CD4-positive, alpha-beta T cell treated with Interferon alpha-2 for 1 hour (primary cell): Measurements from ENCODE around the gene WNT10A.
A peak's percentile ranks its signal among the peaks of the same experiment; 100 is the strongest.

Source experiments
- DNase-seq, 2 donors: peaks; one replicate each; pipeline ENCODE4 v3.0.0-alpha.2; 2020 to 2022

WNT10A gene

GRCh38 chr2:218878926-218879761 lies 1.5 kb upstream of the WNT10A start:
- DNase-seq: no peak

- DNase-seq: no peak
These were observed 913 bp upstream of the WNT10A start for GRCh38 chr2:218879776-218880101.

- no peak for DNase-seq
These were observed 375 bp downstream of the WNT10A start for GRCh38 chr2:218880859-218881594.

- DNase-seq: no peak
These were observed 1.2 kb downstream of the WNT10A start for GRCh38 chr2:218881744-218882460.

- no peak for DNase-seq
These were observed 1.8 kb downstream of the WNT10A start for GRCh38 chr2:218882461-218882816.

GRCh38 chr2:218882866-218883366 lies 2.3 kb downstream of the WNT10A start:
- DNase-seq: no peak

GRCh38 chr2:218883491-218884490 lies 3.1 kb downstream of the WNT10A start:
- peak in 1 of 2 donors; percentile 55 for DNase-seq

GRCh38 chr2:218884519-218884918 lies 3.9 kb downstream of the WNT10A start:
- DNase-seq: no peak

GRCh38 chr2:218885981-218886947 lies 5.6 kb downstream of the WNT10A start:
- no peak for DNase-seq

GRCh38 chr2:218887079-218887478 lies 6.4 kb downstream of the WNT10A start:
- no peak for DNase-seq

GRCh38 chr2:218888341-218888740 lies 7.7 kb downstream of the WNT10A start:
- no peak for DNase-seq

GRCh38 chr2:218889937-218890336 lies 9.3 kb downstream of the WNT10A start:
- no peak for DNase-seq

- no peak for DNase-seq
These were observed 9.7 kb downstream of the WNT10A start for GRCh38 chr2:218890369-218890768.

GRCh38 chr2:218891275-218892135 lies 10.9 kb downstream of the WNT10A start:
- DNase-seq: no peak

- DNase-seq: peak; percentile 87 to 88
These were observed 12.2 kb downstream of the WNT10A start for GRCh38 chr2:218892693-218893348.

- DNase-seq: no peak
These were observed 12.9 kb downstream of the WNT10A start for GRCh38 chr2:218893349-218894150.

- no peak for DNase-seq
These were observed 13.7 kb downstream of the WNT10A start for GRCh38 chr2:218894151-218894879.

GRCh38 chr2:218894880-218895157 lies 14.2 kb downstream of the WNT10A start:
- DNase-seq: no peak
